NCI-H2227 (cell line): ENCODE data around the gene PEPD.

Experiments used
- DNase-seq: peaks from one replicate; lab custom pipeline; 2025; ENCODE audit not compliant: unreplicated experiment; lab: John Stamatoyannopoulos, UW

PEPD gene

DNA sequence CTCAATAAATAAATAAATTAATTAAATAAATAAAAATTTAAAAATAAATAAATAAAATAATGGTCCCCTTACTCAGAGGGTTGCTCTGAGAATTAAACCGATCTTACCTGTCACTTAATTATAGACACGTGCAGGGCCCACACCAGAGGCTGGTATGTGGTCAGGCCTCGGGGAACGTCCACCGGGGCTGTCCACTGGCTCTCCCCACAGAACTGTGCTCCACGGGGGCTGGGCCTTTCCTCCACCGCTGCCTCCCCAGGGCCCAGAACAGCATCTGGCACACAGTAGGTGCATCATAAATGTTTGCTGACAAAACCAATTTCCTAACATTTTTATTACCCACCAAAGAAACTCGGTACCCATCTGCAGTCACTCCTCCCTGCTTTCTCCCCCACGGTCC, 78.9 kb downstream of the PEPD start:
- DNase-seq: no peak

DNA sequence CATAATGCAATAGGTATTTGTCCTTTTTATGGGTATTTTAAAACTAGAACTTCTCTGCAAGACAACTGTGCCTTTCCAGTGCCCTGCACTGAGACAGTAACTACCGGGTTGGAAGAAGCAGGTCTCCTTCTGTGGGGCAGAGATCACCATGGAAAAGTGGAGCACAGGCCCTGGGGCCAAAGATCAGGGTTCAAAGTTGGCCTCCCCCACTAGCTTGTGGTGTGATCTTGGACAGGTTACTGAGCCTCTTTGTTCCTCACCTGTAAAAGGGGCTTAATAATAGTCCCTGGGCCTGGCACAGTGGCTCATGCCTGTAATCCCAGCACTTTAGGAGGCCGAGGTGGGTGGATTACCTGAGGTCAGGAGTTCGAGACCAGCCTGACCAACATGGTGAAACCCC, 79.8 kb downstream of the PEPD start:
- DNase-seq: no peak

DNA sequence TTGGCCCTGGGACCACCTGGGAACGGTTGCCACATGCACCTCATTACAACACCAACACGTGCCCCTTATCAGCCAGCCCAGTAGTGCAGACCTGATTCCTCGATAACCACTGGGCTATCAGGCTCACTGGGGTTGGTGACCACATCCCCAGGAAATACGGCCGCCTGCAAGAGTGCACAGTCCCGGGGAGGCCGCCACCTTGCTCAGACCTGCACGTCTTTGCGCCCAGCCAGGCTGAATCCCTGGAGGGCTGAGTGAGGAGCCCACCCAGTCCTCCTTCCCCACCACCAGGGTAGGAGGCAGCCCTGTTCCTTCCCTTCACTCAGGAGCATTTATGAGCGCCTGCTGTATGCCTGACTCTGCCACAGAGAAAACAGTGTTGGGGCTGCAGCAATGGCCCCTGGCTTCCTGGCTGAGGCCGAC, 80.3 kb downstream of the PEPD start:
- DNase-seq: no peak

GRCh38 chr19:33440682-33441081, 80.9 kb downstream of the PEPD start:
- no peak for DNase-seq

GRCh38 chr19:33440241-33440640, 81.3 kb downstream of the PEPD start:
- no peak for DNase-seq

GRCh38 chr19:33438987-33439781, 82.4 kb downstream of the PEPD start:
- DNase-seq: no peak

- peak; percentile 57 for DNase-seq
These were observed 83.5 kb downstream of the PEPD start for GRCh38 chr19:33437821-33438671.

- no peak for DNase-seq
These were observed 84.2 kb downstream of the PEPD start for GRCh38 chr19:33437393-33437820.

GRCh38 chr19:33436360-33437345, 84.9 kb downstream of the PEPD start:
- DNase-seq: no peak

GRCh38 chr19:33435706-33436359, 85.8 kb downstream of the PEPD start:
- no peak for DNase-seq

- DNase-seq: no peak
These were observed 86.5 kb downstream of the PEPD start for GRCh38 chr19:33434886-33435705.

DNA sequence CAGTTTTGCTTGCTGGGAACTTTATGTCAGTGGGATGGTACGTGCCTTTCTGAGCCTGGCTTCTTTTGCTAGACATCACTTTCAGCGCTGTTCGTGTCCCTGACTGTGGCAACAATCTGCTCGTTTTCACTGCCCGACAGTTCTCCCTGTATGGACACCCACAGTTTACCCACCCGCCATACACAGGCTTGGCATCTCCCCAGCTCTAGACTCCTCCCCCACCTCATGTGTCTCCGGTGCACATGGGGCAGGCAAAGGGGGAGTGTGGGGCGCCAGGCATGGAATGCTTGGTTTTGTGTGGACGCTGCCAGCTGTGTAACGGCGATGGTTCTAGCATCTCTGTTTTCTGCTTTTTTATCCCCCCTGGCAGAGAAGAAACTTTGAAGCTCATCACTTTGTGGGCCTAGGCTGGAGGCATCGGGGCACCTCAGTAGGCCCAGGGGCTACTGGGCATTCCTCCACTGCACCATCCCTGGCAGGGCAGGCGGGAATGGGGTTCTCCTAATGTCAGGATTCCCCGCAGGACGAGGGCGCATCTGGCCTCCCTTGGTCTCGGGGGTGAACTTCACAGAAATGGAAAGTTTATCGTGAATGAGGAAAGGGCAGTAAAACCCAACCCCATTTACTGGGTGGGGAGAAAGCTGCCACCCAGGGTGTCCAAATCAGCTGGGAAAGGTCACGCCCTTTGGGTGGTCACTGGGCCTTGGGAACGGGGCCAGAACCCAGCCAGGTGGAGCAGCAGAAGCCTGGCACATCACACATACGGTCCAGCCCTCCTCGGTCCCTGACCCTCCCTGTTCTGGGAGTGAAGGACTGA, 87.3 kb downstream of the PEPD start:
- DNase-seq: no peak

DNA sequence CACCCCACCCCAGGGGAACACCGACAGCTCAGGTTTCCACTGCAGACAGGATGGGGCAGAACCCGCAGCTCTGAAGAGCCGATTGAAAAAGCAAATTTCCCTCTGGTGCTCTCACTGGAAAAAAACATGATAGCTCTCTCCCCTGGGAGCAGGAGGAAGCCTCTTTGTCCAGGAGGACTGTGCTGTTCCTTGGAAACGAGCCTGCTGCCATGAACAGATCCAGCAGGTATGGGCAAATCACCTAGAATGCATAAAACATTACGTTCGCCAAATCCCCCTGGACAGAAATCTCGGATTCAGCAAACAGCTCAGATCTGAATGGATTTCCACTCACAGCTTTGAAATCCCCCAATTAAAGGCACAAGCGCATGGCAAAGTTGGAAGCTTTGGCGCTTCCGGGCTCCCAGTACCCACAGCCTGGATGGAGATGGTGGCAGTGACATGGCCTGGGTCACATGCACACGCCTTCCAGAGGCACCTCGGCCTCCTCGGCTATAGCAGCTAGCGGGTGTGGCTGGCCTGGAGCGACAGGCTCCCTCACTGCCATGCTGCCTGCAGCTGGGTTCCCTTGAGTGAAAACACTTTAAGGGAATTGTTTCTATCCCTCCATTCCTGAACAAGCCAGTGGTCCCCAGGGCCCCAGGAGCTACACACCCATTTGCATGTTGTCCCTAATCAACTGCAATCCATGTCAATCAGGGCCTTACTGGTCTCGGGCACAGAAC, 89.0 kb downstream of the PEPD start:
- no peak for DNase-seq

GRCh38 chr19:33432015-33432414, 89.6 kb downstream of the PEPD start:
- DNase-seq: no peak

DNA sequence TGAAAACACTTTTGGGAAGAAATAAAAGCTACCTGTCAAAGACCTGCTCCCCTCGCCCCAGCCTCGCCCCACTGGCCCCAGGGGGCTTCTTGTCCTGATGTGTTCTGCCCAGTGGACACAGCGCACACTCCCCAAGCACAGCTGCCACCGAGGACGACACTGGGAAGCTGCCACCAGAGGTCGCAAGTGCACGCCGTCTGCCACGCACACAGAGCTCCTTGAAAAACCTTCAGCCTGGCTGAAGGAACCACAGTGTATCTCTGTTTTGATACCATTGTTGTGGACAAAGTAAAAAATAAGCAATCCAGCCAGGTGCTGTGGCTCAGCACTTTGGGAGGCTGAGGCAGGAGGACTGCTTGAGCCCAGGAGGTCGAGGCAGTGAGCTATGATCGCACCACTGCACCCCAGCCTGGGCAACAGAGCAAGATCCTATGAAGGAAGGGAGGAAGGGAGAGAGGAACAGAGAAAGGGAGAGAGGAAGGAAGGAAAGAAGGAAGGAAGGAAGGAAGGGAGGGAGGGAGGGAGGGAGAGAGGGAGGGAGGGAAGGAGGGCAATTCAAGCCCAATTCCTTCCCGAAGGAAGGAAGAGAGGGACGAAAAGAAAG, 90.8 kb downstream of the PEPD start:
- peak; percentile 98 for DNase-seq

DNA sequence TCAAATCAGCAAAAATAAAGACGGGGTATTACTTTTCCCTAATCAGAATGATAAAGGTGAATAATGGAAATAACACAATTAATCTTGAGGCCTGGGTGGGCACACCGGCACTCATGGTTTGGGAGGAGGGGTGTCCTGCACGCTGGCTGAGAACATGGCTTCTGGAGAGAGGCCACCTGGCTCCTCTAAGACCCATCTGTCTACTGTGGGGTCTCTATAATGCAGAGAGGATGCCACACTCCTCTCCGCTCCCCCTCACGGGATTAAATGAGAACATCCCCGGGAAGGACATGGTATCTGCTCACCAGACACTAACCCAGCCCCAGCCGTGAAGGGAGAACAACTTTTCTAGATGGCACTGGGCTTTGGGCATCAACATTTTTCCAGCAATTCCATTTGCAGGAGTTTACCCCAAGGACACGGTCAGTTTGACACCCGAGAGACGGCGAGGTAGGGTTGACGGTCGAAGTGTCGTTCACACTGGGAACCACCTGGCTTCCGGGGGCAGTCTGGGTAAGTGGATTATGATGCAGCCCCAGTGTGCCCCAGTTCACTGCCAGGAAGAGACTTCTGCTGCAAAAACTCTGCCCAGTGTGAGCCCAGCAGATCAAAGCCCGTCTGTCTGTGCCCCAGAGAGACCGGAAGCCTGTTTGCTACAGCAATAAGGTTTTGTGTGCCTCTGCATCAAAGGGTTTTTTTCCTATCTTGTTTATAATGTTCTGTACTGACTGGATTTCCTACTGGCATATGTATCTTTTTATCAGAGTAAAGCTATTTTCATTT, 91.5 kb downstream of the PEPD start:
- no peak for DNase-seq

DNA sequence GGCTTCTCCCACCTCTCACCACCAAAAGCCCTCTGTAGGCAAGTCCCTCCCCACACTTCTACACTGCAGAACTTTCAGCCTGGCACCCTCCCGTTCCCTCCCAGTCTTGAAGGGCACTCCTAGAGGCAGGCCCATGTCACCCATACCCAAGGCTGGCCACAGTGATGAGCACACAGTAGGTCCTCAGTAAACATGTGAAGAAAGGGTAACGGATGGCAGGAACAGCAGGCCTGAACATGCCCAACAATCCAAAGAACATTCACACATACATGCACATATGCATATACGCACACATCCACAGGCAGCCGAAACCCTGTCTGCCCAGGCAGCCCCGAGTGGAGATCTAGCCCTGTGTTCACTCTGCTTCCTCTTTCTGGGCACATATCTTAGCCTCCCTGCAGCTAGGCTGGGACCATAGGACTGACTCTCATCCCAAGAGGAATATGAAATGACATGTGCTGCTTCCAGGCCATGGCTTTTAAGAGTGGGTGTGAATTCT, 92.9 kb downstream of the PEPD start:
- DNase-seq: no peak
